Measurements from ENCODE around the gene HMGB4. TPM values are rescaled to one million over a fixed set of nuclear protein-coding genes. Genes with fewer than 3 reads are reported as not detected.

The HMGB4 gene
- total RNA-seq, 1 experiment from 2014 or later: not detected

DNA sequence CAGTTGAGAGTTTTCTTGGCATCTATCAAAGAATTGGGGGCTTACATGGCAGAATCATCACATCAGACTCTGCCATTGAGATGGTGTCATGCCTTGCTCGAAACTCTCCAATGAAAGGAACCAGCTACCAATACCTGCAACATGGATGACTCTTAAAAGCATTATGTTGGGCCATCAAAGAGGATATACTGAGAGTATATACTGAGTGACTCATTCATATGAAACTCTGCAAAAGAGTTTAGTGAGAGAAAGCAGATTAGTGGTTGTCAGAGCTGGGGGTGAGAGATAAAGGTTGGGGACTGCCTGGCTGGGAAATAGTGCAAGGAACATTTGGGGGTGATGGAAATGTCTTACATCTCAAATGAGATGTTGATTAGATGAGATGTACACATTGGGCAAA, 14.7 kb upstream of the HMGB4 start:
- BruUV-seq (replicated peaks): no TSS peak
- DNase-seq: no peak
- Mint-ChIP-seq H3K4me3 (ENCODE audit: low read depth, unreplicated experiment) (no peak overlapping the region), H3K27me3 (ENCODE audit: unreplicated experiment) (peaks cover 3% of the 10 kb centered on the region), H3K9me3 (ENCODE audit: low read depth, unreplicated experiment) (peaks cover 7% of the 10 kb centered on the region), H3K4me1 (ENCODE audit: low read depth, unreplicated experiment) (no peaks in the 10 kb centered on the region), H3K27ac (ENCODE audit: unreplicated experiment) (no peak overlapping the region), H3K36me3 (ENCODE audit: insufficient read depth, unreplicated experiment) (no peaks in the 10 kb centered on the region)
- CTCF ChIA-PET: no interaction called here
- no peak for TF ChIP-seq CTCF (IDR thresholded peaks at IDR 0.05; ENCODE audit: unreplicated experiment)
- intact Hi-C loops (cut with micrococcal nuclease; ENCODE audit: unreplicated experiment): no loop called here

DNA sequence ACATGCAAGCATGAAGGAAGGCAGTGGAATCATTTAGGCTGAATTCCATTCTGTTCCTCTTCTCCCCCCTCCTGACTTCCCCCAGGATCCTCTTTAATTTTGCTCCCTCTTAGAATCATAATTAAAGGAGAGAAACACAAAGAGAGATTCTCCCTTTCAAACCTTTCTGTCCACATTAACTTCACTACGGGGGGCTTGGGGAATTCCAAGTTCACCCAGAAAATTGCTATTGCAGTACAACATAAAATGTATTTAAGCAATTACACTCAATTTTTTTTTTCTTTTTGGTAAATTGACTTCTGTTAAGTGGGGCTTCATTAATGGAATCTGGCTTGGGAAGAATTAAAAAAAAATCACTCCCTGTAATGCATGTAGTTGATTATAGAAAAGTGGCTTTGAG, 13.4 kb upstream of the HMGB4 start:
- H3K27ac Mint-ChIP-seq (ENCODE audit: unreplicated experiment): no peak overlapping the region
- H3K4me3 Mint-ChIP-seq (ENCODE audit: low read depth, unreplicated experiment): no peak overlapping the region
- DNase-seq: no peak
- no peak for TF ChIP-seq CTCF (IDR thresholded peaks at IDR 0.05; ENCODE audit: unreplicated experiment)
- H3K9me3 Mint-ChIP-seq (ENCODE audit: low read depth, unreplicated experiment): peaks cover 3% of the 10 kb centered on the region
- no peaks in the 10 kb centered on the region for H3K27me3 Mint-ChIP-seq (ENCODE audit: unreplicated experiment)
- no peaks in the 10 kb centered on the region for H3K4me1 Mint-ChIP-seq (ENCODE audit: low read depth, unreplicated experiment)
- H3K36me3 Mint-ChIP-seq (ENCODE audit: insufficient read depth, unreplicated experiment): no peaks in the 10 kb centered on the region
- intact Hi-C loops (cut with micrococcal nuclease; ENCODE audit: unreplicated experiment): no loop called here
- CTCF ChIA-PET: no interaction called here
- BruUV-seq (replicated peaks): no TSS peak

GRCh38 chr1:33852711-33853110, 11.2 kb upstream of the HMGB4 start:
- no peak for TF ChIP-seq CTCF (IDR thresholded peaks at IDR 0.05; ENCODE audit: unreplicated experiment)
- BruUV-seq (replicated peaks): no TSS peak
- intact Hi-C loops (cut with micrococcal nuclease; ENCODE audit: unreplicated experiment): no loop called here
- H3K9me3 Mint-ChIP-seq (ENCODE audit: low read depth, unreplicated experiment): peaks cover 3% of the 10 kb centered on the region
- DNase-seq: no peak
- H3K27me3 Mint-ChIP-seq (ENCODE audit: unreplicated experiment): no peaks in the 10 kb centered on the region
- no peak overlapping the region for H3K4me3 Mint-ChIP-seq (ENCODE audit: low read depth, unreplicated experiment)
- H3K27ac Mint-ChIP-seq (ENCODE audit: unreplicated experiment): no peak overlapping the region
- no peaks in the 10 kb centered on the region for H3K4me1 Mint-ChIP-seq (ENCODE audit: low read depth, unreplicated experiment)
- CTCF ChIA-PET: no interaction called here
- no peaks in the 10 kb centered on the region for H3K36me3 Mint-ChIP-seq (ENCODE audit: insufficient read depth, unreplicated experiment)

DNA sequence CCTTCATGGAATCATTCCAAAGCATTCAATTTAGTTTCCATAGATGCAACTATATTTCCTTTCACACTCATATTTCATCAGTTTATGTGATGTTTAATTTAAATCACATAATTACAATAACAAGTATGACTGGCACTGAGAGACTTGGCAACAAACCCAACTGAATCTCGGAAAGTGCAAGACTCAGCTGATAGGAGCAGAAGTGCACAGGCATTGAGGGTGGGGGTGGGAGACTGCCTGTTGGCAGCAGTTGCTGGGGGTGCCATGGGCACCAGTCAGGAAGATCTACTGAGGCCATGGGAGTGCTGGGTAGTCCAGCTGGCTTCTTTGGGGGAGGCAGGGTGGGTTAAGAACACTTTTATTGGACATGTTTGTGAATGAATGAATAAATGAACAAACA, 10.4 kb upstream of the HMGB4 start:
- no peaks in the 10 kb centered on the region for H3K27me3 Mint-ChIP-seq (ENCODE audit: unreplicated experiment)
- no peak for DNase-seq
- no peaks in the 10 kb centered on the region for H3K36me3 Mint-ChIP-seq (ENCODE audit: insufficient read depth, unreplicated experiment)
- no peaks in the 10 kb centered on the region for H3K4me1 Mint-ChIP-seq (ENCODE audit: low read depth, unreplicated experiment)
- peaks cover 3% of the 10 kb centered on the region for H3K9me3 Mint-ChIP-seq (ENCODE audit: low read depth, unreplicated experiment)
- no TSS peak for BruUV-seq (replicated peaks)
- intact Hi-C loops (cut with micrococcal nuclease; ENCODE audit: unreplicated experiment): no loop called here
- H3K27ac Mint-ChIP-seq (ENCODE audit: unreplicated experiment): no peak overlapping the region
- CTCF ChIA-PET: no interaction called here
- TF ChIP-seq CTCF (IDR thresholded peaks at IDR 0.05; ENCODE audit: unreplicated experiment): no peak
- H3K4me3 Mint-ChIP-seq (ENCODE audit: low read depth, unreplicated experiment): no peak overlapping the region

GRCh38 chr1:33854091-33854490, 9.8 kb upstream of the HMGB4 start:
- CTCF ChIA-PET: no interaction called here
- intact Hi-C loops (cut with micrococcal nuclease; ENCODE audit: unreplicated experiment): no loop called here
- no peak for TF ChIP-seq CTCF (IDR thresholded peaks at IDR 0.05; ENCODE audit: unreplicated experiment)
- DNase-seq: no peak
- no peaks in the 10 kb centered on the region for H3K36me3 Mint-ChIP-seq (ENCODE audit: insufficient read depth, unreplicated experiment)
- no peaks in the 10 kb centered on the region for H3K27me3 Mint-ChIP-seq (ENCODE audit: unreplicated experiment)
- H3K4me1 Mint-ChIP-seq (ENCODE audit: low read depth, unreplicated experiment): no peaks in the 10 kb centered on the region
- H3K27ac Mint-ChIP-seq (ENCODE audit: unreplicated experiment): no peak overlapping the region
- no peak overlapping the region for H3K4me3 Mint-ChIP-seq (ENCODE audit: low read depth, unreplicated experiment)
- no TSS peak for BruUV-seq (replicated peaks)
- peaks cover 3% of the 10 kb centered on the region for H3K9me3 Mint-ChIP-seq (ENCODE audit: low read depth, unreplicated experiment)
